K562 (cell line): ENCODE measurements around the gene PLK5. TPM values are rescaled to one million over a fixed set of nuclear protein-coding genes. Genes with fewer than 3 reads are reported as not detected.

Experiments used
- KLF1 ChIP-seq: fragments of 450-650 bp; IDR thresholded peaks from 2 replicates; pipeline ENCODE4 v1.6.1; 2016; ENCODE audit warnings: missing genetic modification characterization, missing compliant biosample characterization
- MAFF ChIP-seq: IDR thresholded peaks from 2 replicates; pipeline ENCODE4 v1.6.1; 2012; ENCODE audit warnings: low read length, improper control_type of control experiment
- MAX ChIP-seq: sonication (generic); formaldehyde crosslinking; IDR thresholded peaks from 2 replicates; pipeline ENCODE4 v1.9.0; 2022; ENCODE audit warnings: mild to moderate bottlenecking, missing genetic modification reagents
- MAZ ChIP-seq, 2 experiments: fragments of 450-650 bp in 1 of 2; sonication (generic) in 1 of 2; formaldehyde crosslinking; IDR thresholded peaks in 1 of 2; conservative IDR thresholded peaks in 1 of 2; 2 replicates each; pipeline versions ENCODE4 v1.4.0 to v1.5.0; 2020; ENCODE audit warnings: mild to moderate bottlenecking in 1 of 2, missing genetic modification reagents in 1 of 2
- NFRKB ChIP-seq: fragments of 450-650 bp; IDR thresholded peaks from 2 replicates; pipeline ENCODE4 v1.6.1; 2016; ENCODE audit warnings: low read depth
- PHF21A ChIP-seq: fragments of 450-650 bp; IDR thresholded peaks from 2 replicates; pipeline ENCODE4 v1.6.1; 2017; ENCODE audit warnings: low read depth, borderline replicate concordance
- RBM25 ChIP-seq: fragments of 200-400 bp; formaldehyde crosslinking; IDR thresholded peaks from 2 replicates; pipeline ENCODE4 v1.6.1; 2018; ENCODE audit warnings: low read length, low read depth, moderate library complexity; ENCODE audit not compliant: severe bottlenecking
- SOX6 ChIP-seq: fragments of 450-650 bp; IDR thresholded peaks from 2 replicates; pipeline ENCODE4 v1.6.1; 2014; ENCODE audit warnings: mild to moderate bottlenecking
- YY1 ChIP-seq, 3 experiments: IDR thresholded peaks; 2 replicates each; pipeline ENCODE4 v1.6.1; 2011; ENCODE audit warnings: low read length in 2 of 3, mild to moderate bottlenecking in 2 of 3, moderate library complexity in 2 of 3, borderline replicate concordance in 1 of 3, control low read depth in 1 of 3, low read depth in 1 of 3; ENCODE audit not compliant: insufficient read depth in 3 of 3, insufficient replicate concordance in 2 of 3, control insufficient read depth in 1 of 3, insufficient read length in 1 of 3; ENCODE audit errors: extremely low read depth in 1 of 3
- polyA plus RNA-seq, 8 experiments: library from polyadenylated mRNA; depleted of rRNA in 4 of 8; stranded (reverse) in 5 of 8; unstranded in 3 of 8; fragments of >200 nt; fragmentation: Nextera tagmentation in 2 of 8; fragmentation: Illumina TruSeq in 1 of 8; extraction: Ambion mirVana in 2 of 8; extraction: Trizol in 1 of 8; gene quantifications; 2 replicates each; pipeline versions ENCODE4 v1.2.1 to v1.2.3, GENCODE V29; 2011 to 2014; ENCODE audit warnings: inconsistent platforms in 1 of 8, missing spikeins in 1 of 8
- total RNA-seq, 7 experiments: library from RNA; depleted of rRNA in 6 of 7; stranded (reverse); fragments of >200 nt in 6 of 7; fragmentation: Illumina TruSeq in 2 of 7; extraction: Trizol in 2 of 7; gene quantifications; 2 replicates each; pipeline versions ENCODE4 v1.2.1 to v1.2.3, GENCODE V29; 2011 to 2021; ENCODE audit warnings: low replicate concordance in 1 of 7
- TF ChIP-seq, protein P1 (sequence below): fragments of 450-650 bp; formaldehyde crosslinking; IDR thresholded peaks from 2 replicates; pipeline ENCODE4 v1.4.0; 2020; ENCODE audit warnings: mild to moderate bottlenecking
- TF ChIP-seq, protein P2 (sequence below): fragments of 450-650 bp; IDR thresholded peaks from 2 replicates; pipeline ENCODE4 v1.6.1; 2016; ENCODE audit warnings: low read depth
- TF ChIP-seq, protein P3 (sequence below), 2 experiments: fragments of 200-800 bp in 1 of 2; sonication (Bioruptor generic) in 1 of 2; sonication (generic) in 1 of 2; formaldehyde crosslinking in 1 of 2; IDR thresholded peaks in 1 of 2; conservative IDR thresholded peaks in 1 of 2; 2 replicates each; pipeline versions ENCODE4 v1.5.0 to v1.6.1; 2016 to 2020; ENCODE audit warnings: missing compliant biosample characterization in 1 of 2, missing genetic modification characterization in 1 of 2, missing genetic modification reagents in 1 of 2

Gene PLK5
- total and polyA plus RNA-seq, 9 of the 15 experiments (the other 6 are each of a cell fraction or from before 2014, with no cell fraction given) = 0.04 to 0.23 (median 0.11) TPM; not detected in 5

- TF ChIP-seq RBM25 (peak; percentile 88), KLF1 (tag) (peak; percentile 53; the same call in 1 of the 2 replicates), NFRKB (no peak), MAZ (CRISPR knock-in tag; conservative IDR thresholded peaks at IDR 0.05 in 1 of 2, IDR thresholded peaks at IDR 0.05 in 1 of 2) (peak; percentile 65 to 81; a peak in 3 of 4 replicates), YY1 (IDR thresholded peaks at IDR 0.05; ENCODE audit: borderline replicate concordance in 1 of 3, control insufficient read depth in 1 of 3, extremely low read depth in 1 of 3, insufficient read depth in 3 of 3, insufficient read length in 1 of 3, insufficient replicate concordance in 2 of 3, low read depth in 1 of 3, low read length in 2 of 3) (peak in 1 of 3 experiments; percentile 34), PHF21A (0 out of 2 replicates have a peak, but pooled peaks have one; percentile 12), MAX (CRISPR knock-in tag) (peak; percentile 55), SOX6 (0 out of 2 replicates have a peak, but pooled peaks have one; percentile 30), MAFF (no peak)
- TF ChIP-seq, protein P1, sequence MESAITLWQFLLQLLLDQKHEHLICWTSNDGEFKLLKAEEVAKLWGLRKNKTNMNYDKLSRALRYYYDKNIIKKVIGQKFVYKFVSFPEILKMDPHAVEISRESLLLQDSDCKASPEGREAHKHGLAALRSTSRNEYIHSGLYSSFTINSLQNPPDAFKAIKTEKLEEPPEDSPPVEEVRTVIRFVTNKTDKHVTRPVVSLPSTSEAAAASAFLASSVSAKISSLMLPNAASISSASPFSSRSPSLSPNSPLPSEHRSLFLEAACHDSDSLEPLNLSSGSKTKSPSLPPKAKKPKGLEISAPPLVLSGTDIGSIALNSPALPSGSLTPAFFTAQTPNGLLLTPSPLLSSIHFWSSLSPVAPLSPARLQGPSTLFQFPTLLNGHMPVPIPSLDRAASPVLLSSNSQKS (CRISPR knock-in tag) = no peak
- TF ChIP-seq, protein P2, sequence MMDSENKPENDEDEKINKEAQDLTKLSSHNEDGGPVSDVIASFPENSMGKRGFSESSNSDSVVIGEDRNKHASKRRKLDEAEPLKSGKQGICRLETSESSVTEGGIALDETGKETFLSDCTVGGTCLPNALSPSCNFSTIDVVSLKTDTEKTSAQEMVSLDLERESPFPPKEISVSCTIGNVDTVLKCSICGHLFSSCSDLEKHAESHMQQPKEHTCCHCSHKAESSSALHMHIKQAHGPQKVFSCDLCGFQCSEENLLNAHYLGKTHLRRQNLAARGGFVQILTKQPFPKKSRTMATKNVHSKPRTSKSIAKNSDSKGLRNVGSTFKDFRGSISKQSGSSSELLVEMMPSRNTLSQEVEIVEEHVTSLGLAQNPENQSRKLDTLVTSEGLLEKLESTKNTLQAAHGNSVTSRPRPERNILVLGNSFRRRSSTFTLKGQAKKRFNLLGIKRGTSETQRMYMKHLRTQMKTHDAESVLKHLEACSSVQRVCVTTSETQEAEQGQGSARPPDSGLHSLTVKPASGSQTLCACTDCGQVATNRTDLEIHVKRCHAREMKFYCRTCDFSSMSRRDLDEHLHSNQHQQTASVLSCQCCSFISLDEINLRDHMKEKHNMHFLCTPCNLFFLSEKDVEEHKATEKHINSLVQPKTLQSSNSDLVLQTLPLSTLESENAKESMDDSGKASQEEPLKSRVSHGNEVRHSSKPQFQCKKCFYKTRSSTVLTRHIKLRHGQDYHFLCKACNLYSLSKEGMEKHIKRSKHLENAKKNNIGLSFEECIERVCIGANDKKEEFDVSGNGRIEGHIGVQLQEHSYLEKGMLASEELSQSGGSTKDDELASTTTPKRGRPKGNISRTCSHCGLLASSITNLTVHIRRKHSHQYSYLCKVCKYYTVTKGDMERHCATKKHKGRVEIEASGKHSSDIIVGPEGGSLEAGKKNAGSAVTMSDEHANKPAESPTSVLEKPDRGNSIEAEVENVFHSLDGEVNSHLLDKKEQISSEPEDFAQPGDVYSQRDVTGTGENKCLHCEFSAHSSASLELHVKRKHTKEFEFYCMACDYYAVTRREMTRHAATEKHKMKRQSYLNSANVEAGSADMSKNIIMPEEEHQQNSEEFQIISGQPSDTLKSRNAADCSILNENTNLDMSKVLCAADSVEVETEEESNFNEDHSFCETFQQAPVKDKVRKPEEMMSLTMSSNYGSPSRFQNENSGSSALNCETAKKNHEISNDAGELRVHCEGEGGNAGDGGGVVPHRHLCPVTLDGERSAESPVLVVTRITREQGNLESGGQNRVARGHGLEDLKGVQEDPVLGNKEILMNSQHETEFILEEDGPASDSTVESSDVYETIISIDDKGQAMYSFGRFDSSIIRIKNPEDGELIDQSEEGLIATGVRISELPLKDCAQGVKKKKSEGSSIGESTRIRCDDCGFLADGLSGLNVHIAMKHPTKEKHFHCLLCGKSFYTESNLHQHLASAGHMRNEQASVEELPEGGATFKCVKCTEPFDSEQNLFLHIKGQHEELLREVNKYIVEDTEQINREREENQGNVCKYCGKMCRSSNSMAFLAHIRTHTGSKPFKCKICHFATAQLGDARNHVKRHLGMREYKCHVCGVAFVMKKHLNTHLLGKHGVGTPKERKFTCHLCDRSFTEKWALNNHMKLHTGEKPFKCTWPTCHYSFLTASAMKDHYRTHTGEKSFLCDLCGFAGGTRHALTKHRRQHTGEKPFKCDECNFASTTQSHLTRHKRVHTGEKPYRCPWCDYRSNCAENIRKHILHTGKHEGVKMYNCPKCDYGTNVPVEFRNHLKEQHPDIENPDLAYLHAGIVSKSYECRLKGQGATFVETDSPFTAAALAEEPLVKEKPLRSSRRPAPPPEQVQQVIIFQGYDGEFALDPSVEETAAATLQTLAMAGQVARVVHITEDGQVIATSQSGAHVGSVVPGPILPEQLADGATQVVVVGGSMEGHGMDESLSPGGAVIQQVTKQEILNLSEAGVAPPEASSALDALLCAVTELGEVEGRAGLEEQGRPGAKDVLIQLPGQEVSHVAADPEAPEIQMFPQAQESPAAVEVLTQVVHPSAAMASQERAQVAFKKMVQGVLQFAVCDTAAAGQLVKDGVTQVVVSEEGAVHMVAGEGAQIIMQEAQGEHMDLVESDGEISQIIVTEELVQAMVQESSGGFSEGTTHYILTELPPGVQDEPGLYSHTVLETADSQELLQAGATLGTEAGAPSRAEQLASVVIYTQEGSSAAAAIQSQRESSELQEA = no peak
- TF ChIP-seq, protein P3, sequence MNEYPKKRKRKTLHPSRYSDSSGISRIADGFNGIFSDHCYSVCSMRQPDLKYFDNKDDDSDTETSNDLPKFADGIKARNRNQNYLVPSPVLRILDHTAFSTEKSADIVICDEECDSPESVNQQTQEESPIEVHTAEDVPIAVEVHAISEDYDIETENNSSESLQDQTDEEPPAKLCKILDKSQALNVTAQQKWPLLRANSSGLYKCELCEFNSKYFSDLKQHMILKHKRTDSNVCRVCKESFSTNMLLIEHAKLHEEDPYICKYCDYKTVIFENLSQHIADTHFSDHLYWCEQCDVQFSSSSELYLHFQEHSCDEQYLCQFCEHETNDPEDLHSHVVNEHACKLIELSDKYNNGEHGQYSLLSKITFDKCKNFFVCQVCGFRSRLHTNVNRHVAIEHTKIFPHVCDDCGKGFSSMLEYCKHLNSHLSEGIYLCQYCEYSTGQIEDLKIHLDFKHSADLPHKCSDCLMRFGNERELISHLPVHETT (CRISPR knock-in tag; conservative IDR thresholded peaks at IDR 0.05 in 1 of 2, IDR thresholded peaks at IDR 0.05 in 1 of 2) = peak in 1 of 2 experiments; percentile 56; a peak in 1 of 4 replicates
Measured at GRCh38 chr19:1512671-1513498, 11.0 kb upstream of the PLK5 start, which contains the start of gene ADAMTSL5 (continued).
